Measurements from ENCODE around the gene ZNF470.

ZNF470 gene
- total RNA-seq, result 3.8 to 13.5 (median 8.3) reads per million in 18 experiments

- peak; percentile 93 to 94 for DNase-seq
These were observed at the start of gene ZNF470 for GRCh38 chr19:56567274-56568120. Gene ZNF470, plus strand, starts transcription at chr19:56567468. Its CDS starts 2,844 bp downstream, at chr19:56570312.

GRCh38 chr19:56525214-56525860 is 41.9 kb upstream of the ZNF470 start:
- DNase-seq, result no peak

GRCh38 chr19:56537442-56537841 is 29.8 kb upstream of the ZNF470 start:
- no peak for DNase-seq

- peak; percentile 85 to 92 for DNase-seq
These were observed 29.0 kb upstream of the ZNF470 start for GRCh38 chr19:56538254-56538760.

GRCh38 chr19:56538761-56539263 is 28.5 kb upstream of the ZNF470 start, which contains the start of gene ZFP28:
Gene ZFP28, plus strand, starts transcription at chr19:56538948. Its CDS starts 71 bp downstream, at chr19:56539019.
- no peak for DNase-seq

GRCh38 chr19:56543776-56544175 is 23.5 kb upstream of the ZNF470 start:
- DNase-seq, result no peak

GRCh38 chr19:56547535-56547934 is 19.7 kb upstream of the ZNF470 start:
- no peak for DNase-seq

GRCh38 chr19:56554272-56554869 is 12.9 kb upstream of the ZNF470 start:
- DNase-seq, result no peak

GRCh38 chr19:56562766-56563165 is 4.5 kb upstream of the ZNF470 start:
- no peak for DNase-seq

GRCh38 chr19:56566904-56567273 is 379 bp upstream of the ZNF470 start:
- DNase-seq, result peak; percentile 24 to 44

GRCh38 chr19:56572589-56572988 is 5.3 kb downstream of the ZNF470 start:
- DNase-seq, result no peak

- no peak for DNase-seq
These were observed 6.6 kb downstream of the ZNF470 start for GRCh38 chr19:56573914-56574313.

- no peak for DNase-seq
These were observed 10.7 kb downstream of the ZNF470 start for GRCh38 chr19:56577719-56578602.

GRCh38 chr19:56594446-56594782 is 27.1 kb downstream of the ZNF470 start:
- DNase-seq, result no peak

- peak; percentile 80 to 88 for DNase-seq
These were observed 27.7 kb downstream of the ZNF470 start, which contains the start of gene ZNF71 for GRCh38 chr19:56594783-56595547. Gene ZNF71, plus strand, starts transcription at chr19:56595302. Its CDS starts 6,257 bp downstream, at chr19:56601559.

- DNase-seq, result no peak
These were observed 28.3 kb downstream of the ZNF470 start for GRCh38 chr19:56595548-56595899.

- no peak for DNase-seq
These were observed 29.4 kb downstream of the ZNF470 start for GRCh38 chr19:56596676-56597075.

- DNase-seq, result no peak
These were observed 30.4 kb downstream of the ZNF470 start for GRCh38 chr19:56597696-56598095.

GRCh38 chr19:56601375-56601774 is 34.1 kb downstream of the ZNF470 start:
- no peak for DNase-seq

GRCh38 chr19:56603829-56604228 is 36.6 kb downstream of the ZNF470 start:
- DNase-seq, result no peak

- no peak for DNase-seq
These were observed 41.2 kb downstream of the ZNF470 start for GRCh38 chr19:56608274-56608964.
